Colon (tissue), 2 donors: ENCODE measurements around the gene SERAC1.
"Not testable (repeated sequence)": the region's sequence is repeated elsewhere in the genome, so short reads cannot be mapped to it uniquely, and the experiment has no call there.

Source experiments
- FAIRE-seq: peaks from 2 replicates; lab custom pipeline; 2012; peaks lifted over from hg19 to GRCh38; lab: Jason Lieb, UNC
- donor health status: control.
- donor health status: control.

The SERAC1 gene

GRCh38 chr6:158174514-158174913 lies 6.5 kb upstream of the SERAC1 start:
- FAIRE-seq: no peak

GRCh38 chr6:158174024-158174423 lies 6.0 kb upstream of the SERAC1 start:
- no peak for FAIRE-seq

- FAIRE-seq: no peak
Observed at GRCh38 chr6:158172001-158172400, 3.9 kb upstream of the SERAC1 start.

- no peak for FAIRE-seq
Observed at GRCh38 chr6:158170656-158171081, 2.6 kb upstream of the SERAC1 start.

- FAIRE-seq: not testable (repeated sequence)
Observed at GRCh38 chr6:158169634-158170033, 1.6 kb upstream of the SERAC1 start.

GRCh38 chr6:158165919-158166416 lies 2.1 kb downstream of the SERAC1 start:
- no peak for FAIRE-seq

GRCh38 chr6:158164579-158165170 lies 3.4 kb downstream of the SERAC1 start:
- no peak for FAIRE-seq

GRCh38 chr6:158161566-158162254 lies 6.4 kb downstream of the SERAC1 start:
- FAIRE-seq: no peak

- FAIRE-seq: no peak
Observed at GRCh38 chr6:158160932-158161539, 7.0 kb downstream of the SERAC1 start.

- no peak for FAIRE-seq
Observed at GRCh38 chr6:158158748-158159147, 9.3 kb downstream of the SERAC1 start.

GRCh38 chr6:158158123-158158522 lies 9.9 kb downstream of the SERAC1 start:
- FAIRE-seq: no peak

- no peak for FAIRE-seq
Observed at GRCh38 chr6:158157064-158157764, 10.8 kb downstream of the SERAC1 start.

GRCh38 chr6:158154816-158155215 lies 13.2 kb downstream of the SERAC1 start:
- no peak for FAIRE-seq

GRCh38 chr6:158153576-158153975 lies 14.5 kb downstream of the SERAC1 start:
- no peak for FAIRE-seq

GRCh38 chr6:158152659-158153058 lies 15.4 kb downstream of the SERAC1 start:
- FAIRE-seq: no peak

- FAIRE-seq: not testable (repeated sequence)
Observed at GRCh38 chr6:158152025-158152424, 16.0 kb downstream of the SERAC1 start.

- no peak for FAIRE-seq
Observed at GRCh38 chr6:158150701-158151100, 17.4 kb downstream of the SERAC1 start.

GRCh38 chr6:158149641-158150040 lies 18.4 kb downstream of the SERAC1 start:
- FAIRE-seq: no peak

GRCh38 chr6:158143700-158144099 lies 24.4 kb downstream of the SERAC1 start:
- FAIRE-seq: no peak

- no peak for FAIRE-seq
Observed at GRCh38 chr6:158142789-158143188, 25.3 kb downstream of the SERAC1 start.

- no peak for FAIRE-seq
Observed at GRCh38 chr6:158131926-158132325, 36.1 kb downstream of the SERAC1 start.

- FAIRE-seq: no peak
Observed at GRCh38 chr6:158125271-158125670, 42.8 kb downstream of the SERAC1 start.

- no peak for FAIRE-seq
Observed at GRCh38 chr6:158124288-158124687, 43.8 kb downstream of the SERAC1 start.
